GM23338 (cell line): ENCODE data around the gene MLXIPL. TPM values are rescaled to one million over a fixed set of nuclear protein-coding genes. Genes with fewer than 3 reads are reported as not detected.

ENCODE experiments used
- ATAC-seq: fragments of 200-7000 bp; cut with Tn5 transposase; 3 replicates; pipeline ENCODE4 v1.9.1; 2020
- DNase-seq: peaks from one replicate; pipeline ENCODE4 v3.0.0-alpha.2; 2015; ENCODE audit warnings: low spot score
- H2AFZ ChIP-seq: fragments of 200-600 bp; sonication (generic); 2 replicates; pipeline ENCODE4 v1.8.0; 2016; ENCODE audit warnings: antibody characterized with exemption, mild to moderate bottlenecking, moderate library complexity
- H3F3A ChIP-seq: fragments of 200-600 bp; sonication (generic); replicated peaks from 2 replicates; pipeline ENCODE4 v1.8.0; 2017; ENCODE audit warnings: antibody characterized with exemption, mixed run types, low read depth
- H3K27ac ChIP-seq: fragments of 200-600 bp; sonication (generic); 2 replicates; pipeline ENCODE4 v1.6.1; 2016; ENCODE audit warnings: low read depth
- H3K27me3 ChIP-seq: fragments of 200-600 bp; sonication (generic); 2 replicates; pipeline ENCODE4 v1.8.0; 2016; ENCODE audit warnings: mild to moderate bottlenecking, mixed run types, moderate library complexity; ENCODE audit not compliant: insufficient read depth
- H3K36me3 ChIP-seq: fragments of 200-600 bp; sonication (generic); 2 replicates; pipeline ENCODE4 v1.8.0; 2016; ENCODE audit warnings: mild to moderate bottlenecking; ENCODE audit not compliant: insufficient read depth
- H3K4me1 ChIP-seq: fragments of 200-600 bp; sonication (generic); 2 replicates; pipeline ENCODE4 v1.8.0; 2016; ENCODE audit warnings: mild to moderate bottlenecking, moderate library complexity; ENCODE audit not compliant: insufficient read depth
- H3K4me2 ChIP-seq: fragments of 200-600 bp; sonication (generic); 2 replicates; pipeline ENCODE4 v1.7.1; 2017; ENCODE audit warnings: mixed run types
- H3K4me3 ChIP-seq: fragments of 200-600 bp; sonication (generic); 2 replicates; pipeline ENCODE4 v1.6.1; 2016; ENCODE audit warnings: mixed run types
- H3K79me2 ChIP-seq: fragments of 200-600 bp; sonication (generic); replicated peaks from 2 replicates; pipeline ENCODE4 v1.8.0; 2017; ENCODE audit warnings: mild to moderate bottlenecking; ENCODE audit not compliant: insufficient read depth
- H3K9me2 ChIP-seq: fragments of 200-600 bp; sonication (generic); 2 replicates; pipeline ENCODE4 v1.8.0; 2017; ENCODE audit not compliant: insufficient read depth
- H4K20me1 ChIP-seq: fragments of 200-600 bp; sonication (generic); replicated peaks from 2 replicates; pipeline ENCODE4 v1.8.0; 2017; ENCODE audit warnings: mild to moderate bottlenecking; ENCODE audit not compliant: insufficient read depth
- H3K27ac Mint-ChIP-seq: 2 replicates; pipeline ENCODE4 v1.8.0; 2020; ENCODE audit warnings: inconsistent platforms, mild to moderate bottlenecking, moderate library complexity, mixed read lengths
- H3K27me3 Mint-ChIP-seq: 3 replicates; pipeline ENCODE4 v1.8.0; 2022; ENCODE audit warnings: low read depth, mild to moderate bottlenecking, moderate library complexity, mixed read lengths, inconsistent platforms; ENCODE audit not compliant: insufficient read depth, poor library complexity
- H3K36me3 Mint-ChIP-seq: 3 replicates; pipeline ENCODE4 v1.8.0; 2021; ENCODE audit warnings: low read depth, mild to moderate bottlenecking, inconsistent platforms, moderate library complexity, mixed read lengths
- H3K4me1 Mint-ChIP-seq: 3 replicates; pipeline ENCODE4 v1.8.0; 2020; ENCODE audit warnings: mild to moderate bottlenecking, inconsistent platforms, mixed read lengths
- H3K4me3 Mint-ChIP-seq: 3 replicates; pipeline ENCODE4 v1.8.0; 2021; ENCODE audit warnings: moderate library complexity, mild to moderate bottlenecking, inconsistent platforms, mixed read lengths
- H3K9me3 Mint-ChIP-seq: 3 replicates; pipeline ENCODE4 v1.8.0; 2020; ENCODE audit warnings: moderate library complexity, mild to moderate bottlenecking, inconsistent platforms, mixed read lengths
- CREB1 ChIP-seq: fragments of 250-450 bp; sonication (Bioruptor Pico); IDR thresholded peaks from 2 replicates; pipeline ENCODE4 v1.5.0; 2020; ENCODE audit warnings: low read depth, mild to moderate bottlenecking, moderate library complexity
- CTCF ChIP-seq, 2 experiments: fragments of 200-600 bp in 1 of 2; sonication (generic) in 1 of 2; conservative IDR thresholded peaks; 2 replicates each; pipeline versions ENCODE4 v1.5.1 to v1.6.1; 2016 to 2017; ENCODE audit warnings: antibody characterized with exemption in 2 of 2, low read depth in 2 of 2, mild to moderate bottlenecking in 2 of 2, moderate library complexity in 1 of 2
- EZH2 ChIP-seq: fragments of 200-600 bp; sonication (generic); IDR thresholded peaks from one replicate; pipeline ENCODE4 v1.8.0; 2017; ENCODE audit warnings: antibody characterized with exemption, mild to moderate bottlenecking, low read depth; ENCODE audit not compliant: unreplicated experiment
- REST ChIP-seq: IDR thresholded peaks from one replicate; pipeline ENCODE4 v1.6.1; 2018; ENCODE audit warnings: antibody characterized with exemption; ENCODE audit not compliant: unreplicated experiment
- STAT1 ChIP-seq: IDR thresholded peaks from one replicate; pipeline ENCODE4 v1.6.1; 2016; ENCODE audit warnings: antibody characterized with exemption; ENCODE audit not compliant: unreplicated experiment
- ZNF331 ChIP-seq: fragments of 250-450 bp; sonication (Bioruptor Pico); IDR thresholded peaks from 2 replicates; pipeline ENCODE4 v1.5.0; 2020; ENCODE audit warnings: low read depth, mild to moderate bottlenecking, moderate library complexity
- ZNF462 ChIP-seq: fragments of 250-450 bp; sonication (Bioruptor Pico); IDR thresholded peaks from 2 replicates; pipeline ENCODE4 v1.5.0; 2020; ENCODE audit warnings: mild to moderate bottlenecking, moderate library complexity
- polyA plus RNA-seq: library from polyadenylated mRNA; unstranded; fragments of >200 nt; fragmentation: Nextera tagmentation; extraction: Ambion mirVana; gene quantifications from 2 replicates; pipeline ENCODE4 v1.2.1, GENCODE V29; 2016
- total RNA-seq: library from RNA; depleted of rRNA; stranded (reverse); fragments of >200 nt; shearing (Covaris generic); gene quantifications from 2 replicates; pipeline ENCODE4 v1.2.3, GENCODE V29; 2014

The MLXIPL gene
- total and polyA plus RNA-seq, 2 experiments from 2014 or later, result 13.7 to 25.7 TPM

GRCh38 chr7:73638911-73639310 lies 14.6 kb upstream of the MLXIPL start:
- Mint-ChIP-seq H3K27me3 (peaks cover 11% of the 10 kb centered on the region), H3K9me3 (peaks cover 3% of the 10 kb centered on the region; the same call in 2 of the 3 replicates), H3K4me3 (no peak overlapping the region), H3K4me1 (peaks cover 3% of the 10 kb centered on the region; the same call in 2 of the 3 replicates), H3K27ac (no peak overlapping the region), H3K36me3 (no peaks in the 10 kb centered on the region)
- Histone ChIP-seq H3K27me3 (no peaks in the 10 kb centered on the region), H3K9me2 (no peaks in the 10 kb centered on the region; the same call in 1 of the 2 replicates), H3F3A (no peaks in the 10 kb centered on the region), H3K79me2 (no peaks in the 10 kb centered on the region), H2AFZ (no peak overlapping the region), H3K36me3 (no peaks in the 10 kb centered on the region), H3K4me2 (no peak overlapping the region), H3K4me3 (no peak overlapping the region), H3K27ac (no peak overlapping the region), H4K20me1 (no peaks in the 10 kb centered on the region), H3K4me1 (no peaks in the 10 kb centered on the region)
- TF ChIP-seq REST (no peak), STAT1 (no peak), CTCF (conservative IDR thresholded peaks at IDR 0.05; ENCODE audit: low read depth in 2 of 2) (no peak), EZH2 (no peak), CREB1 (CRISPR knock-in tag) (no peak), ZNF331 (no peak), ZNF462 (no peak)
- DNase-seq (no peak), ATAC-seq (no peak)
